ENCODE measurements around the gene IRF5.

Gene IRF5

DNA sequence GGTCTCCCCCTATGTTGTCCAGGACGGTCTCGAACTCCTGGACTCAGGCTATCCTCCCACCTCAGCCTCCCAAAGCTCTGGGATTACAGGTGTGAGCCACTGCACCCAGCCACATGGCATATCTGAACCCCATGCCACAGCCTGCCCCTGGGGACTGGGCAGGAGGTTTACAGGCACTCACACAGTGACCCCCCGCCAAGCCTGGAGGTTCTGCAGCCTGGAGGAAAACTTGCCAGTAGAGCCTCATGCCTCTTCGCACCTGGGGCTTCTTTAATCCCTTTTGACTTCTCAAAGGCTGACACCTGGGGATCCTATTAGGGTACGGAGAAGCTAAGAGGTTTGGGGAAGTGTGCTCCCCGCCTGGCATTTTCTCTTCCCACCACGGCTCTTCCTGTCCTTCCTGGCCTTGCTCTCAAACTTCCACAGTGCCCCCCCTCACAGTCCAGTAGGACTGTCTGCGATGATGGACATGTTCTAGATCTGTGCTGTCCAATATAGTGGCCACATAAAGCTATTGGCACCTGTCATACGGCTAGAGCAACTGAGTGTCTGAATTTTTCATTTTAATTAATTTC lies 15.8 kb upstream of the IRF5 start:
- DNase-seq, result no peak

DNA sequence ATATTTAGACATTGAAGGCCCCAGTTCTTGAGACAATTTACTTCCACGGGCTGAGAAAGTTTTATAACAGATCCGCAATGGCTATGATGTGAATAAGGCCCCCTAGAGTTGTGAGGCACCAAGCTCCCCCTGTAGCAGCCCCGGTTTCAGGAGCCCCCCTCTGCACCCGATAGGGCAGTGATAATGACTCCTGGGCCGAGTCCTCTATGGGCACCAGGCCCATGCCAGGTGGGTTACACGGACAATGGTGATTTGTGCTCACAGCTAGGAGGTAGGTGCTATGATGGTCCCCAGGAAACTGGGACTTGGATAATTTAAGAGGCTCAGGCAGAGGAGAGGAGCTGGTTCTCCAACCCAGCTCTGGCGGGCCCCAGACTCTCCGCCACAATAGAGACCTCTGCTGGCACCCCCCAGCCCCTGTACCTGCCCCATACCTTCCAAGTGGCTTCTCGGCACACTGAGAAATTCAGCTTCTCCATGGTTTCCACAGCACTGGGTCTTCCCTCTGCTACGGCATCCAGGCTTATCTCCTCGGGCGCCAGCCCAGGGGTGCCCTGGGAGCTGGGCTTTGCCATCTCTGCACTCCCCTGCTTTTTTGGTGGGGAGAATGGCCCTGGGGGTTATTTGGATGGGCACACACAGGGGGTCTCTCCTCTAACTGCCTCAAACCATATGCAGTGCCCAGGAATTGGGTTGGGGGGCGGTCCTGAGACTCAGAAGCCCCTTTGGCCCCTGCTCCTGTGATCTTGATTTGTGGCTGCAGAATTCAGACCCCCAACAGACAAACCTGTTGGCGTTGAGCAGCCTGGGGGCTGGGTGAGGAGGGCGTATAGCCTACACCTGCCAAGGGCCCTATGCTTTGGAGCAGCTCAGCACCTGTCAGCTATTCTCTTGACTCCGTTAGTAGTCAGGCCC lies 15.0 kb upstream of the IRF5 start:
- DNase-seq, result peak in 1 of 2 donors; percentile 8

DNA sequence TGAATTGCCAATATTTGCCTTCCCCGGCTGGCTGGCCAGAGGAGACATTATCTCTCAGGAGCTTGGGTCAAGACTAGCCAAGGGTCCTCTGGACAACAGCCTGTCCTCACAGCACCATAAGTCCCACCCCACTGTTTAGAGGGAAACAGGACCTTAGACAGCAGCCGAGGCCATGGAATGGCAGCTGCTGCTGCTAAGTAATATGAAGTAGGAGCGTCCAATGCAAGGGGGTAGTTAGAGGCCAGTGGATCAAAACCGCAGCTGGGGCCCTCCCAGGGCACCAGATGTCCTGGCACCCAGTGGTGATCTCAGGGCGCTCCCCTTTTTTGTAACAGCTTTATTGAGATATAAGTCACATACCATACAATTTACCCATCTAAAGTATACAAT lies 14.3 kb upstream of the IRF5 start:
- peak in 1 of 2 donors; percentile 9 for DNase-seq

- no peak for DNase-seq
Observed at GRCh38 chr7:128924707-128925588, 12.8 kb upstream of the IRF5 start.

- DNase-seq, result peak in 1 of 2 donors; percentile 9
Observed at GRCh38 chr7:128928159-128928813, 9.4 kb upstream of the IRF5 start.

DNA sequence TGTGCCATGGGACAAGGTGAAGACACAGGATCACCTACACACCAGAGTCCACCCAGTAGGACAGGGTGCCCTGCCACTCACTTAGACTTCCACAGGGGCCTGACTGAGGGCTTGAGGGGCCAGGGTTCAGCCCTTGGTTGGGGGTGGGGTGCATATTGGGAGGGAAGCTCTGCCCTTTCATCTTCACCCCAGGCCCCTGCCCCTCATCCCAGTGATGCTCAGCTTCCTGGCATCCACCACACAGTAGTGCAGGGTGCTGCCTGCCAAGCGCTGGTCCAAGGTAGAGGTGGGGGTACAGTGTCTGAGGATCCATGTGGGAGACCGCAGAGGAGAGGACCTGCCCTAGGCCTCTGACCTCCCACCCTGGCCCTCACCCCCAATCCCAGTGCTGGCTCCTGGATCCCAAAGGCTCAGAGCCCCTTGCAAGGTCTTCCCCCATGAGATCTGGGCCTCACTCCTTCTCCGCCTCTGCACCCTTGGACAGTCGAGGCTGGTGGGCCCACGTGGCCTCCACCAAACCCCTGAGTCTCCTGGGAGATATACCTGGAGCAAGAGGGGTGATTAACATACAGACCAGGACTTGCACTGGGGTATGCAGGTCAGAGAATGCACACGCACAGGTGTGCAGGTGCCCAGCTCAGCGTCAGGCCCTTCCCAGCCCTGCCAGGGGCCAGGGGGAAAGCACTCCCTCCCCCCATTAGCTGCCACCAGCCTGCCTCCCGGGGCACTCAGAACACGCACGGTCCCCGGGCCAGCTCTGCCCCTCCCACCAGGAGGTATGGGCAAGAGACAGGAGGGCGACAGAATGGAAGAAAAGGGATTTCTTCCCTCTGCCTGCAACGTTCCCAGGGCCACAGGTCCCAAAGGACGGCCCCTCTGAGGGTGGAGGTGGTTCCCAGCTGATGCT lies 8.6 kb upstream of the IRF5 start:
- DNase-seq, result peak in 1 of 2 donors; percentile 10

DNA sequence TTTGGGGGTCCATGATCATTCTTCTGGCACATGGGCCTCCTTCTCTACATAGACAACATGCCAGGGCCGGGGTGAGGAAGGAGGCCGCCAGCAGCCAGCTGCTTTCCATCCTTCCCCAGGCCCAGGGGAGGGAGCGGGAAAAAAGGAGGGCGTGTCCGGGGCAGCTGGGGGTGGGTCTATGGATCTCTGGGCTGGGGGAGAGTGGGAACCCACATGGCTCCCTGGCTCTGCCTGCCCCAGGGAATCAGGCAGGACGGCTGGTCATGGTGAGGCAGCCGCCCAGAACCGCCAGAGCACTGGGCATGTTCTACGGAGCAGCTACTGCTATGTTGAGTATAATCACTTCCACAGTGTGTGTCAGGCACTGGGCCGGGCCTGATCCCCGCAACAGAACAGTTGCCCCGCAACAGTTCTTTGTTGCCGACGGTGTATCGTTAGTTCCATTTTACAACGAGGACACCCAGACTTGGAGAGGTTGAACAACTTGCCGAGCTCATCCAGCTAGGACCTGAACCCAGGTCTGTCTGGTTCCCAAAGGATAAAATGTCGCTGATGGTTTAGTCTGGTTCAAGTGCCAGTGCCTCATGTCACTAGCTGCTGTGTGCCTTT lies 6.4 kb upstream of the IRF5 start:
- peak in 1 of 2 donors; percentile 1 for DNase-seq

DNA sequence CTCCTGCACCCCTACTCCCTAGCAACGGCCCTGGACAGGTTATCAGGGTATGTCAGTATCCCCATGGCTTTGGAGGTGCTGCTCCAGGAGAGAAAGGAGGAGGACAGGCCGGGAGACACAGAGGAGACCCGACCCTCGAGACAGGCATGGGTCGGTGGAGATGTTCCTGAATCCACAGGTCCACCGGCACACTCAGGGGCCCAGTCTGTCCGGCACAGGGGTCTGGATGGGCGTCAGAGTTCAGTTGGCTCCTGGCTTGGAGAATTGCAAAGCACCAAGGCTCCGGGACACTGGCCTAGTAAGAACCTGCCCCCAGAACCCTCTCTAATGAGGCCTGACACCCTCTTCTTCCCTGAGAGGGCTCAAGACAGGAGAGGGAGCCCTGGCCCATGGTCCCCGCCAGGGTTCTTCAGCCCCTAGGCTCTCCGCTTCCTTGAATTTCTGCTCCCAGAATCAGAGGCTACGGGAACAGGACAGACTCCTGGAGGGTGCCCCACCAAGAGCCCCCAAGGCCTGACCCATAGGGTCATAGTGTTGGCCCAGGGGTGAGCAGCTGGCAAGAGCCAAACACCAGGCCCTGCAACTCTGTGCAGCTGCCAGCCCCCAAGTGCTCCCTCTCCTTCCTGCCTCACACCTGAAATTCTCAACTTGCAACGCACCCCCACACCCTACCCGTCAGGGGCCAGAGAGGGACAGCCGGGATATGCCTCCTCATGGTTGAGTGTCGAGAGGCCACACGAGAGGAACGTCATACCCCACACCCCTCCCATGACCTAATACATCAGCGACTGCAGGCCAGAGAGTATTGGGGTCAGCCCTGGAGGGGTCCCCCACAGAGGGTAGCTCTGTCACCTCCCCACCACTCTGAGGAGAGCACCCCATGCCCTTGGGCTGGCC lies 5.5 kb upstream of the IRF5 start:
- peak in 1 of 2 donors; percentile 9 for DNase-seq

DNA sequence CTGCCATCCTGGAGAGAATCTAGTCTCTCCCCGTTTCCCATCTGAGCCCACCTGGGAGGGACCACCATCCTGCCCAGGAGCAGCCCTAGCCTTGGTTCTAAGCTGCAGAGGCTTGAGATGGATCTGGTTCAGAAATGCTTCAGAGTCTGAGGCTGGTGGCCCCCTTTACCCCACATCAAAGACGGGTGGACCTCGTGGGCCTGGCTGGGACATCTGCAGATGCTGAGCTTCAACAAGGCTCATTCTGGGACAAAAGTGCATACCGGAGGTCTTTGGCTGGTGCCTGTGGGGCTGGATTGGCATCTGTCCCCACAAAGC lies 4.9 kb upstream of the IRF5 start:
- no peak for DNase-seq

GRCh38 chr7:128933180-128933891 lies 4.4 kb upstream of the IRF5 start:
- peak; percentile 63 to 65 for DNase-seq

- peak in 1 of 2 donors; percentile 64 for DNase-seq
Observed at GRCh38 chr7:128934361-128935341, 3.1 kb upstream of the IRF5 start.

GRCh38 chr7:128935342-128935730 lies 2.4 kb upstream of the IRF5 start:
- no peak for DNase-seq

DNA sequence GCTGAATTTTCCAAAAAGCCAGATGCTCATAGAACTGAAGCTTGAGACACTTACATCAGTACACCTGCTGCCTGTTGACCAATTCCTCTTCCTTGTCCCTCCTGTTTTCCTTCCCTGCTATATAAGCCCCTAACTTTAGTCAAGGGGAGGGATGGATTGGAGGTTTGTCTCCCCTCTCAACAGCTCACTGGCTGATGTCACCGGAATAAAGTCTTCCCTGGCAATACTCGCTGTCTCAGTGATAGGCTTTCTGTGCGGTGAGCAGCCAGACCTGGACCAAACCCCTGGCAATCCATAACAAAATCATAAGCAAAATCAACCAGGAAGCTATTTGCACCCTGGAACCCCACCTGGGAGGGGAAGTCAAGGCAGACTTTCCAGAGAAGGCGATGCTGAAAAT lies 929 bp upstream of the IRF5 start:
- peak in 1 of 2 donors; percentile 1 for DNase-seq

- no peak for DNase-seq
Observed at GRCh38 chr7:128937271-128937646, 468 bp upstream of the IRF5 start.

DNA sequence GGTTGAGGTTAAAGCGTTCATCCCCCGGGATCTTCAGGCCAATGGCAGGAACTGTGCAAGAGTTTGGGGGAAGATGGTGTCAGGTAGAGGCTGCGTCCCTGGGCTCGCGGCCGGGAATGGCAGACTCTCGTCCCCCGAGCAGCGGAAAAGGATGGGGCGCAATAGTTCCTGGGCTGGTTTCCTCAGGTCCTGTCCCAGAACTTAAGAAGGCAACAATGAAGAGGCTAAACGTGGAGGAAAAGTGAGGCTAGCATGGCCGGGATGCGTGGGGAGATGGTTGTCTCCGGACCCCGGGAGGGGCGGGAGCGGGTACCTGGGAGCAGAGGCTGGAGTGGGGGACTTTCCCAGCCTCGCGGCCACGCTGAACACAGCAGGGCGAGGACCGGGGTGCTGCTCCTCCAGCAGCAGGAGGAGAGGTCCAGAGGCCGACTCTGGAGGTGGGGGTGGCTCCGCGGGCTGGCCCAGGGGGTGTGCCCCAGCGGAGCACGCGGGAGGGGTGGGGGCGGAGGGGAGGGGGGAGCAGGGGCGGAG lies 882 bp downstream of the IRF5 start:
- no peak for DNase-seq

DNA sequence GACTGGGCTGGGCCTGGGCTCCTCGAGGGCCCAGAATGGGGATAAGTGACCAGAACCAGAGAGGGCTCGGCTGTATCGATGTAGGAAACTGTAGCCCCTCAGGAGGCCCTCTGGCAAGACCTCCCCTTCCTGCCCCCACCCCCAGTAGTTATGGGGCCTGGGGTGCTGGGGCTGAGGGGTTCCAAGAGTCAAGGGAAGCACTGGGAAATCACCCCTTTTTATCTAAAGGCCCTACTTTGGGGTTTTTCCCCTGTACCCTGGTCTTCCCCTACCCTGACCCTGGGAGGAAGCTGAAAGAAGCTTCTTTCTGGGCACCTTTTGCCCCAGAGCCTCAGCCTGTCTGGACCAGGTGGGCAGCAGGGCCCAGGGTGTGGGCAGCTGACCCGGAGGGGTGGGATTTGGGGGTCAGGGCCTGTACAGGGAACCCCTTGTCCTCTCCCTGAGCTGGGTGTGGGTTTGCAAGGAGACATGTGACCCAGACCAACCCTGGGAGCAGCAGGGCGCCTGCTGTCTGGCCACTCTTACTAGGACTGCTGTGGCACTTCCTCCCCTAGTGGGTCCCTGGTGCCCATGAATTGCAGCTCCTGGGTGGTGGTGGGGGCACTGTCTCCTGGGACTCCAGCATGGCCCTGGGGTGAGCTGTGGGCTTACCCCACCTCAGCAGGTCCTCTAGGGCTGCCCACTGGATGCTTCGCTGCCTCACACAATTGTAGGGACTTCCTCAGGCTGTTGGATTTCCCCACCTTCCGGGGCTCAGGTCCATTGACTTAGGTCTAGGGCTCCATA lies 1.5 kb downstream of the IRF5 start:
- peak in 1 of 2 donors; percentile 36 for DNase-seq

- no peak for DNase-seq
Observed at GRCh38 chr7:128939861-128940410, 2.2 kb downstream of the IRF5 start.
